Right lobe of liver (tissue), 6 donors: ENCODE results near the gene SLC13A5. TPM values are rescaled to one million over a fixed set of nuclear protein-coding genes. Genes with fewer than 3 reads are reported as not detected.
"Not testable (repeated sequence)": the region's sequence is repeated elsewhere in the genome, so short reads cannot be mapped to it uniquely, and the experiment has no call there.

Source experiments
- ATAC-seq, 4 donors: fragments of 200-7000 bp; cut with Tn5 transposase; one replicate each; pipeline ENCODE4 v1.9.1; 2020; ENCODE audit warnings: mild to moderate bottlenecking in 4 of 4, moderate library complexity in 4 of 4
- DNase-seq, 3 donors: peaks; one replicate each; pipeline ENCODE4 v3.0.0-alpha.2; 2020
- H3K27ac ChIP-seq, 3 donors: fragments of 200-600 bp; one replicate each; pipeline ENCODE4 v1.8.0; 2022
- H3K27me3 ChIP-seq, 2 donors: fragments of 200-600 bp; one replicate each; pipeline ENCODE4 v1.8.0; 2022
- H3K36me3 ChIP-seq, 4 donors: fragments of 200-600 bp; sonication (generic) in 1 of 4; one replicate each; pipeline versions ENCODE4 v1.5.1 to v1.8.0; 2017 to 2022; ENCODE audit warnings: control low read depth in 1 of 4
- H3K4me1 ChIP-seq, 4 donors: fragments of 200-600 bp; sonication (generic) in 1 of 4; one replicate each; pipeline versions ENCODE4 v1.5.1 to v1.8.0; 2017 to 2022; ENCODE audit warnings: control low read depth in 1 of 4
- H3K4me3 ChIP-seq, 3 donors: fragments of 200-600 bp; one replicate each; pipeline ENCODE4 v1.8.0; 2022
- H3K9me3 ChIP-seq, 4 donors: fragments of 200-600 bp; sonication (generic) in 1 of 4; one replicate each; pipeline versions ENCODE4 v1.5.1 to v1.8.0; 2017 to 2022; ENCODE audit warnings: control low read depth in 1 of 4
- CTCF ChIP-seq, 4 donors: fragments of 200-600 bp in 3 of 4; fragments of 450-650 bp in 1 of 4; IDR thresholded peaks; one replicate each; pipeline versions ENCODE4 v1.5.1 to v1.8.0; 2016 to 2022; ENCODE audit warnings: antibody characterized with exemption in 4 of 4, mild to moderate bottlenecking in 2 of 4
- POLR2A ChIP-seq: fragments of 450-650 bp; IDR thresholded peaks from one replicate; pipeline ENCODE4 v1.6.1; 2017; ENCODE audit warnings: antibody characterized with exemption, mild to moderate bottlenecking
- WGBS: methylation state at CpG from one replicate; pipeline ENCODE4 v1.1.6; 2018; ENCODE audit warnings: low coverage, low lambda C conversion rate; ENCODE audit not compliant: insufficient coverage; ENCODE audit errors: missing lambda C conversion rate; 5-methylcytosine and 5-hydroxymethylcytosine counted together
- intact Hi-C, 2 donors: fragments of 100-400 bp; cut with DNase I; formaldehyde crosslinking; loops; one replicate each; pipeline versions ENCODE4 v1.11.2 to v1.14.1; 2022
- total RNA-seq, 6 experiments: library from RNA; depleted of rRNA in 2 of 6; stranded (reverse); fragments of >200 nt in 2 of 6; fragmentation: NEBNext Ultra II Directional in 3 of 6; extraction: Animal tissue kit (Norgen Biotek cat#: 25700) in 3 of 6; gene quantifications; one replicate each; pipeline versions ENCODE4 v1.1.0 to v1.2.4, GENCODE V29; 2016 to 2023
- donor health status: DM: no; HTN: yes; CAD: no.
- donor health status: DM: no; HTN: no; CAD: no.
- donor health status: DM: no; HTN: no; CAD: no.
- donor health status: DM: no; HTN: yes; CAD: no.
- donor health status: DM: no; HTN: yes; CAD: no.

SLC13A5 gene
- total RNA-seq, 6 experiments from 2014 or later = 142 to 383 (median 264) TPM

- H3K27ac ChIP-seq, H3K36me3 ChIP-seq, H3K27me3 ChIP-seq, H3K9me3 ChIP-seq, DNase-seq, intact Hi-C loops, ATAC-seq, H3K4me3 ChIP-seq: not testable (repeated sequence)
- WGBS = 18% methylated on average over 22 of the region's 41 CpGs
- H3K4me1 ChIP-seq = peaks cover 0 to 12% (median 5%) of the 10 kb centered on the region in 4 donors
Observed at GRCh38 chr17:6655732-6656361, 57.3 kb downstream of the SLC13A5 start.

- H3K36me3 ChIP-seq = peaks cover 0 to under 1% (median 0%) of the 10 kb centered on the region in 4 donors
- H3K27ac ChIP-seq = no peak overlapping the region
- DNase-seq (peak in 1 of 3 donors; percentile 63), ATAC-seq (no peak)
- 45% methylated on average over 18 of the region's 46 CpGs for WGBS
- no peaks in the 10 kb centered on the region for H3K27me3 ChIP-seq
- peaks cover 0 to 18% (median 8%) of the 10 kb centered on the region in 4 donors for H3K4me1 ChIP-seq
- no peaks in the 10 kb centered on the region for H3K9me3 ChIP-seq
- peak overlapping the region in 1 of 3 donors; percentile 9 for H3K4me3 ChIP-seq
- intact Hi-C loops = no loop called here
- TF ChIP-seq POLR2A = no peak
- TF ChIP-seq CTCF (IDR thresholded peaks at IDR 0.05) = peak in 1 of 4 donors; percentile 24
Observed at GRCh38 chr17:6654841-6655731, 58.1 kb downstream of the SLC13A5 start.

GRCh38 chr17:6651919-6652452, 61.2 kb downstream of the SLC13A5 start:
- Histone ChIP-seq H3K4me1 (peaks cover 0 to 36% (median 12%) of the 10 kb centered on the region in 4 donors), H3K9me3 (no peaks in the 10 kb centered on the region), H3K36me3 (peaks cover 0 to 21% (median 3%) of the 10 kb centered on the region in 4 donors), H3K27me3 (no peaks in the 10 kb centered on the region), H3K4me3 (peak overlapping the region; percentile 65 to 91 (median 72)), H3K27ac (peak overlapping the region; percentile 82 to 96 (median 83))
- ATAC-seq (peak; percentile 46 to 59 (median 52)), DNase-seq (peak; percentile 73 to 86 (median 78))
- 20% methylated on average over 5 of the region's 47 CpGs for WGBS
- intact Hi-C loops = no loop called here
- TF ChIP-seq POLR2A (peak; percentile 1), CTCF (IDR thresholded peaks at IDR 0.05) (no peak)

GRCh38 chr17:6651354-6651918, 61.7 kb downstream of the SLC13A5 start, which contains the start of the genes C17orf100 and MED31:
C17orf100 (plus strand) TSS chr17:6651762; CDS start chr17:6651914, 152 bp downstream.
MED31 (minus strand) TSS chr17:6651605; CDS start chr17:6651528, 77 bp downstream.
- Histone ChIP-seq H3K27ac (peak within 1 kb of the TSS; percentile 82 to 96 (median 83)), H3K27me3 (no peaks in the 10 kb centered on the region), H3K9me3 (no peaks in the 10 kb centered on the region), H3K4me1 (peaks cover 0 to 36% (median 12%) of the 10 kb centered on the region in 4 donors), H3K36me3 (peaks cover 0 to 21% (median 3%) of the 10 kb centered on the region in 4 donors), H3K4me3 (peak within 1 kb of the TSS; percentile 65 to 91 (median 72))
- ATAC-seq = peak; percentile 94 to 98 (median 96)
- intact Hi-C loops = no loop called here
- peak; percentile 97 to 98 (median 97) for DNase-seq
- 0% methylated on average over 1 of the region's 35 CpGs for WGBS
- TF ChIP-seq POLR2A = peak; percentile 83
- no peak for TF ChIP-seq CTCF (IDR thresholded peaks at IDR 0.05)
